OCI-LY7 (cell line): ENCODE data around the gene SDHAF3. TPM values are rescaled to one million over a fixed set of nuclear protein-coding genes. Genes with fewer than 3 reads are reported as not detected.

Experiments used
- BruUV-seq: library from RNA; stranded (reverse); fragments of 400-500 nt; replicated peaks from 2 replicates; lab custom pipeline; 2021; lab: Mats Ljungman, UMichigan
- CTCF ChIA-PET: fragments of 300-600 bp; sonication (Branson Sonifier 250); formaldehyde crosslinking; loops from one replicate; lab custom pipeline; 2022; ENCODE audit warnings: antibody characterized with exemption; ENCODE audit not compliant: unreplicated experiment; lab: Charles Lee
- POLR2A ChIA-PET: fragments of 300-600 bp; sonication (Branson Sonifier 250); formaldehyde crosslinking; loops from one replicate; lab custom pipeline; 2022; ENCODE audit warnings: antibody characterized with exemption; lab: Charles Lee
- DNase-seq: peaks from one replicate; pipeline ENCODE4 v3.0.0-alpha.2; 2015; ENCODE audit warnings: low spot score
- H2AFZ ChIP-seq: fragments of 200-600 bp; sonication (generic), shearing (Covaris generic); 2 replicates; pipeline ENCODE4 v1.6.1; 2014; ENCODE audit warnings: mild to moderate bottlenecking, antibody characterized with exemption, low read length, moderate library complexity
- H3K27ac ChIP-seq: fragments of 200-600 bp; sonication (generic); 2 replicates; pipeline ENCODE4 v1.5.1; 2014; ENCODE audit warnings: mixed run types, low read depth, mild to moderate bottlenecking, moderate library complexity, low read length, inconsistent platforms; ENCODE audit not compliant: poor library complexity, severe bottlenecking
- H3K36me3 ChIP-seq: fragments of 200-600 bp; sonication (generic); 2 replicates; pipeline ENCODE4 v1.6.1; 2014; ENCODE audit warnings: mild to moderate bottlenecking, antibody characterized with exemption, low read length, moderate library complexity, mixed read lengths; ENCODE audit not compliant: insufficient read depth
- H3K4me1 ChIP-seq: fragments of 200-600 bp; sonication (generic); 2 replicates; pipeline ENCODE4 v1.5.1; 2014; ENCODE audit warnings: mild to moderate bottlenecking, low read length; ENCODE audit not compliant: insufficient read depth, poor library complexity, severe bottlenecking
- H3K4me2 ChIP-seq: fragments of 200-600 bp; sonication (generic); 2 replicates; pipeline ENCODE4 v1.6.1; 2014; ENCODE audit warnings: mild to moderate bottlenecking, low read length
- H3K4me3 ChIP-seq: fragments of 200-600 bp; sonication (generic); 2 replicates; pipeline ENCODE4 v1.5.1; 2014; ENCODE audit warnings: mild to moderate bottlenecking, low read depth, low read length; ENCODE audit not compliant: poor library complexity, severe bottlenecking
- H3K79me2 ChIP-seq: fragments of 200-600 bp; sonication (generic); 2 replicates; pipeline ENCODE4 v1.6.1; 2016; ENCODE audit warnings: low read depth, mild to moderate bottlenecking, low read length, moderate library complexity, mixed read lengths; ENCODE audit not compliant: insufficient read depth
- H3K9me2 ChIP-seq: fragments of 200-600 bp; sonication (generic); 2 replicates; pipeline ENCODE4 v1.6.1; 2016; ENCODE audit warnings: mild to moderate bottlenecking, low read length, mixed read lengths; ENCODE audit not compliant: insufficient read depth
- H3K9me3 ChIP-seq: fragments of 200-600 bp; sonication (generic); 2 replicates; pipeline ENCODE4 v1.6.1; 2014; ENCODE audit warnings: mild to moderate bottlenecking, mixed run types, low read length, mixed read lengths
- H4K20me1 ChIP-seq: fragments of 200-600 bp; sonication (generic); 2 replicates; pipeline ENCODE4 v1.6.1; 2014; ENCODE audit warnings: mild to moderate bottlenecking, antibody characterized with exemption, low read length, moderate library complexity, mixed read lengths; ENCODE audit not compliant: insufficient read depth
- CTCF ChIP-seq: fragments of 200-600 bp; sonication (generic); conservative IDR thresholded peaks from 2 replicates; pipeline ENCODE4 v1.5.1; 2014; ENCODE audit warnings: mild to moderate bottlenecking, antibody characterized with exemption, low read length, moderate library complexity, mixed read lengths
- EZH2phosphoT487 ChIP-seq: fragments of 200-600 bp; sonication (generic); IDR thresholded peaks from 2 replicates; pipeline ENCODE4 v1.6.1; 2018; ENCODE audit warnings: low read depth, borderline replicate concordance, mild to moderate bottlenecking, mixed run types, antibody characterized with exemption, low read length, moderate library complexity, mixed read lengths
- intact Hi-C: fragments of 100-400 bp; cut with micrococcal nuclease; formaldehyde crosslinking; loops from one replicate; pipeline ENCODE4 v1.10.0; 2022; ENCODE audit not compliant: unreplicated experiment
- total RNA-seq, 2 experiments: library from RNA; depleted of rRNA in 1 of 2; stranded (reverse); fragments of >200 nt in 1 of 2; shearing (Covaris generic) in 1 of 2; gene quantifications; 2 replicates each; pipeline ENCODE4 v1.2.3, GENCODE V29; 2014 to 2022

SDHAF3 gene
- total RNA-seq, 2 experiments from 2014 or later = 27.9 to 30.6 TPM

DNA sequence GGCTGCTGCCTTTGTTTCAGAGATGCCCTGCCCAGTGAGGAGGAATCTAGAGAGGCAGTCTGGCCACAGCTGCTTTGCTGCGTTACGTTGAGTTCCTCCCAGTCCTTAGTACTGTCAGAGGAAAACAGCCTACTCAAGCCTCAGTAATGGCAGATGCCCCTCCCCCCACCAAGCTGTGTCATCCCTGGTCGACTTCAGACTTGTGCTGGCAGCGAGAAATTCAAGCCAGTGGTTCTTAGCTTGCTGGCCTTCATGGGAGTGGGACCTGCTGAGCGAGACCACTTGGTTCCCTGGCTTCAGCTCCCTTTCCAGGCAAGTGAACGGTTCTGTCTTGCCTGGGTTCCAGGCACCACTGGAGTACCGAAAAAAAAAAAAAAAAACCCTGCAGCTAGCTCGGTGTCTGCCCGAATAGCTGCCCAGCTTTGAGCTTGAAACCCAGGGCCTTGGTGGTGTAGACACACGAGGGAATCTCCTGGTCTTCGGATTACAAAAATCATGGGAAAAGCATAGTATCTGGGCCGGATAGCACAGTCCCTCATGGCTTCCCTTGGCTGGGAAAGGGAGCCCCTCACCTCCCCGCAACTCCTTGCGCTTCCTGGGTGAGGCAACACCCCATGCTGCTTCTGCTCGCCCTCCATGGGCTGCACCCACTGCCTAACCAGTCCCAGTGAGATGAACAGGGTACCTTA is 9.1 kb downstream of the SDHAF3 start:
- intact Hi-C loops = no loop called here
- H3K9me2 ChIP-seq = no peaks in the 10 kb centered on the region
- H3K9me3 ChIP-seq = peaks cover 17% of the 10 kb centered on the region
- no peaks in the 10 kb centered on the region for H4K20me1 ChIP-seq
- DNase-seq = no peak
- no peak overlapping the region for H2AFZ ChIP-seq
- ChIA-PET POLR2A (interaction anchor here (1.1 kb wide), 1 partner anchor 9 kb away, joined by 4 read pairs; no protein-coding TSS in a partner anchor), CTCF (interaction anchor here (0.6 kb wide), 1 partner anchor 8 kb away, joined by 9 read pairs; no protein-coding TSS in a partner anchor)
- BruUV-seq = no TSS peak
- H3K4me1 ChIP-seq = no peaks in the 10 kb centered on the region
- H3K79me2 ChIP-seq = peaks cover 62% of the 10 kb centered on the region
- no peak overlapping the region for H3K4me3 ChIP-seq
- H3K4me2 ChIP-seq = no peak overlapping the region
- no peak for TF ChIP-seq EZH2phosphoT487
- no peak for TF ChIP-seq CTCF
- H3K36me3 ChIP-seq = peaks cover 32% of the 10 kb centered on the region
- H3K27ac ChIP-seq = no peak overlapping the region

DNA sequence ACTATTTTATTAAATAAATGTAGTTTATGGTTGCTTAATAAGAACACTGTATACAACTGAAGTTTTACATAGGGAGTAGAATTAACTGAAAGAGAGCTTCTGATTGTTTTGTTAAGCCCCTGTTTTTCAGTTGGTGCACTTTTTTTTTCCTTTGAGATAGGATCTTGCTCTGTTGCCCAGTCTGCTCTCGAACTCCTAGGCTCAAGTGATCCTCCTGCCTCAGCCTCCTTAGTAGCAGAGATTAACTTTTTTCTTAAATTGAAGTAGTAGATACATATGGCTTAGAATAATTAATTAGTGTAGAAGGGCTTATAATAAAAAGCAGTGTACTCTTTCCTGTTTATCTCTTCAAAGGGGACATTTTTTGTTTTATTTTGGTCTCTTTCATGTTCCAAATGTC is 11.2 kb downstream of the SDHAF3 start:
- Histone ChIP-seq H3K27ac (no peak overlapping the region), H3K9me3 (peaks cover 20% of the 10 kb centered on the region), H3K4me3 (no peak overlapping the region), H3K4me1 (no peaks in the 10 kb centered on the region), H3K4me2 (no peak overlapping the region), H3K79me2 (peaks cover 60% of the 10 kb centered on the region), H3K36me3 (peaks cover 26% of the 10 kb centered on the region), H4K20me1 (no peaks in the 10 kb centered on the region), H2AFZ (no peak overlapping the region), H3K9me2 (no peaks in the 10 kb centered on the region)
- no TSS peak for BruUV-seq
- ChIA-PET CTCF (no interaction called here), POLR2A (no interaction called here)
- intact Hi-C loops = no loop called here
- no peak for DNase-seq
- TF ChIP-seq EZH2phosphoT487 (no peak), CTCF (no peak)

DNA sequence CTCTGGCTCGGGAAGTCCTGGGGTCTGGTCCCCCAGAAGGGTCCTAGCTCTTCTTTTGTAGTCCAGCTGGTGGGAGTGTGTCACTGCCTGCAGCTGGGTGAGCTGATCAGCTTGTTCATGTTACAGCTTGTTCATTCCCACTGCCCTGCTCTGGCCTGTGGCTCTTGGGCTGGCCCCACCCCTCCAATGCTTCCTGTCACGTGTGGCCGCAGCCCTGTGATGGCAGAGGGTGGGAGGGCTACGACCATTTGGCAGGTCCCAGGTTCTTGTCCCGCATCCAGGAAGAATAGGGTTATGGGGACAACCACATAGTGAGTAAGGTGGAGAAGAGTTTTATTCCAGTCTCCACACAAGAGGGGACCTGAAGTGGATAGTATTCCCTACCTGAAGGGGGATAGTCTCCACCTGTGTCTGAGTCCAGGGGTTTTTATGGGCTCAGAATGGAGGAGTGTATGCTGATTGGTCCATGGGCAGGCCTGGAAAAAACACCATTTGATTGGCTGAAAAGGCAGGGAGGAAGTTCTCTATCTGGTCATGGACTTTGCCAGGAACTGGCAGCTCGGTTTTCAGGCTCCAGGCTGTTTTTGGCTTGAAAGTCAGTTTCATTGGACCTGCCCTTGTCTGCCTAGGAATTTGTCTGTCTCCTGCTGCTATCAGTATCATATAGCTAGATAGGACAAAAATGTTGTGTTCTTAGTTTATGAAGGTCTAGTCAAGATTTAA is 13.1 kb downstream of the SDHAF3 start:
- CTCF ChIA-PET = no interaction called here

More for the DNA sequence above, 13.1 kb downstream of the SDHAF3 start:
- Histone ChIP-seq H3K79me2 (peaks cover 49% of the 10 kb centered on the region), H3K4me1 (no peaks in the 10 kb centered on the region), H2AFZ (no peak overlapping the region), H3K36me3 (peaks cover 26% of the 10 kb centered on the region), H3K9me3 (peaks cover 20% of the 10 kb centered on the region), H3K9me2 (no peaks in the 10 kb centered on the region), H3K4me2 (no peak overlapping the region), H3K4me3 (no peak overlapping the region), H4K20me1 (no peaks in the 10 kb centered on the region), H3K27ac (no peak overlapping the region)
- no peak for DNase-seq
- TF ChIP-seq EZH2phosphoT487 (no peak), CTCF (no peak)
- BruUV-seq = no TSS peak
- POLR2A ChIA-PET = interaction anchor here (0.5 to 1.6 kb wide), 4 partner anchors 12 to 1375 kb away, joined by 3 to 7 read pairs (median 6); no protein-coding TSS in a partner anchor
- intact Hi-C loops = no loop called here
